GM21423 (cell line): ENCODE data around the gene PCSK5.

Experiments
- ATAC-seq: cut with Tn5 transposase; IDR thresholded peaks from one replicate; pipeline ENCODE4 v1.9.1; 2021; ENCODE audit warnings: mild to moderate bottlenecking, moderate library complexity; ENCODE audit not compliant: unreplicated experiment

PCSK5 gene

GRCh38 chr9:76221423-76221822, 330.9 kb downstream of the PCSK5 start:
- ATAC-seq, result no peak

- ATAC-seq, result no peak
Measured at GRCh38 chr9:76223749-76224340, 333.4 kb downstream of the PCSK5 start.

GRCh38 chr9:76227156-76227555, 336.7 kb downstream of the PCSK5 start:
- no peak for ATAC-seq

GRCh38 chr9:76231001-76231400, 340.5 kb downstream of the PCSK5 start:
- no peak for ATAC-seq

- no peak for ATAC-seq
Measured at GRCh38 chr9:76232861-76233489, 342.5 kb downstream of the PCSK5 start.

- no peak for ATAC-seq
Measured at GRCh38 chr9:76240578-76240977, 350.1 kb downstream of the PCSK5 start.

GRCh38 chr9:76245518-76245917, 355.0 kb downstream of the PCSK5 start:
- no peak for ATAC-seq

GRCh38 chr9:76246680-76247079, 356.2 kb downstream of the PCSK5 start:
- ATAC-seq, result no peak

GRCh38 chr9:76247426-76247825, 357.0 kb downstream of the PCSK5 start:
- no peak for ATAC-seq

- no peak for ATAC-seq
Measured at GRCh38 chr9:76249309-76249708, 358.8 kb downstream of the PCSK5 start.

- no peak for ATAC-seq
Measured at GRCh38 chr9:76255781-76256455, 365.4 kb downstream of the PCSK5 start.

GRCh38 chr9:76257311-76257710, 366.8 kb downstream of the PCSK5 start:
- ATAC-seq, result no peak

- no peak for ATAC-seq
Measured at GRCh38 chr9:76266649-76267283, 376.3 kb downstream of the PCSK5 start.

GRCh38 chr9:76267284-76267652, 376.8 kb downstream of the PCSK5 start:
- ATAC-seq, result no peak

- ATAC-seq, result no peak
Measured at GRCh38 chr9:76269789-76270188, 379.3 kb downstream of the PCSK5 start.

- no peak for ATAC-seq
Measured at GRCh38 chr9:76271755-76272154, 381.3 kb downstream of the PCSK5 start.

GRCh38 chr9:76289042-76289441, 398.6 kb downstream of the PCSK5 start:
- ATAC-seq, result no peak

GRCh38 chr9:76289703-76290102, 399.2 kb downstream of the PCSK5 start:
- ATAC-seq, result no peak

GRCh38 chr9:76290555-76290954, 400.1 kb downstream of the PCSK5 start:
- no peak for ATAC-seq

GRCh38 chr9:76292246-76292645, 401.8 kb downstream of the PCSK5 start:
- ATAC-seq, result no peak

GRCh38 chr9:76292658-76293057, 402.2 kb downstream of the PCSK5 start:
- ATAC-seq, result no peak

GRCh38 chr9:76294301-76294700, 403.8 kb downstream of the PCSK5 start:
- no peak for ATAC-seq
